ENCODE measurements around the gene SLC25A53. TPM values are rescaled to one million over a fixed set of nuclear protein-coding genes. Genes with fewer than 3 reads are reported as not detected.

SLC25A53 gene
- total and polyA plus RNA-seq, 10 of the 15 experiments (the other 5 are each of a cell fraction or from before 2014, with no cell fraction given): 4.1 to 11.4 (median 7.6) TPM

DNA sequence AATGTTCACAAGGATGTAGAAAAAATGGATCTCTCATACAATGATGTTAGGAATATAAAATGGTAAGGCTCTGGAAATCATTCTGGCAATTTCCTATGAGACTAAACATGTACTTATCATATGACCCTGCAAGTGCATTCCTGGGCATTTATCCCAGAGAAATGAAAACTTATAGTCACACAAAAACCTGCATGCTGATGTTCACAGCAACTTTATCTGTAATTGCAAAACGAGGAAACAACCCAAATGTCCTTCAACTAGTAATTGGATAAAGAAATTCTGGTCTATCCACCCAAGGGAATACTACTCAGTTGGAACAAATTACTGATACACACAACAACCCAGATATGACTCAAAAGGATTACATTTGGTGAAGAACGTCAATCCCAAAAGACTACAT, 30.0 kb downstream of the SLC25A53 start:
- FAIRE-seq: no peak
- in situ Hi-C loops (cut with MboI) (no loop called here), intact Hi-C loops (cut with micrococcal nuclease; ENCODE audit: unreplicated experiment) (no loop called here)
- DNase-seq (ENCODE audit: low read depth, low spot score): no peak
- WGBS (ENCODE audit: insufficient coverage, insufficient replicate concordance, low lambda C conversion rate, missing lambda C conversion rate): 14% methylated on average over 2 of the region's 2 CpGs
- no peak overlapping the region for H3K9ac ChIP-seq (ENCODE audit: control insufficient read depth, insufficient read depth, low read length)
- no peak for TF ChIP-seq YBX1 (IDR thresholded peaks at IDR 0.05)
- no peak for TF ChIP-seq SMAD5 (IDR thresholded peaks at IDR 0.05; ENCODE audit: low read depth)
- TF ChIP-seq SKIL (IDR thresholded peaks at IDR 0.05; ENCODE audit: low read depth, poor library complexity, severe bottlenecking): no peak
- no peak for TF ChIP-seq POLR2AphosphoS2 (IDR thresholded peaks at IDR 0.05; ENCODE audit: low read depth, low read length)
- BruUV-seq (replicated peaks): no TSS peak
- SMC1A ChIA-PET (ENCODE audit: uncharacterized antibody, unreplicated experiment): no interaction called here
- H3K36me3 ChIP-seq (ENCODE audit: control insufficient read depth in 2 of 2, insufficient read depth in 2 of 2, low read length in 1 of 2): no peaks in the 10 kb centered on the region
- no peak overlapping the region for H3K27ac ChIP-seq (ENCODE audit: control insufficient read depth, insufficient read depth)
- CTCF ChIA-PET: no interaction called here
- no peaks in the 10 kb centered on the region for H3K9me3 ChIP-seq (replicated peaks; ENCODE audit: control insufficient read depth, insufficient read depth, low read length)
- H4K20me1 ChIP-seq (ENCODE audit: control insufficient read depth, insufficient read depth): no peaks in the 10 kb centered on the region
- no peak overlapping the region for H2AFZ ChIP-seq (ENCODE audit: control insufficient read depth, low read depth, low read length)
- no peak for ATAC-seq
- RAD21 ChIA-PET (ENCODE audit: unreplicated experiment): no interaction called here
- H3K27me3 ChIP-seq (replicated peaks in 1 of 2; ENCODE audit: control insufficient read depth in 2 of 2, insufficient read depth in 2 of 2, low read length in 1 of 2): no peaks in the 10 kb centered on the region
- H3K79me2 ChIP-seq (ENCODE audit: control insufficient read depth, insufficient read depth, low read length): no peaks in the 10 kb centered on the region
- no peaks in the 10 kb centered on the region for H3K4me1 ChIP-seq (ENCODE audit: control insufficient read depth, insufficient read depth, low read length)
- POLR2A ChIA-PET: no interaction called here
- H3K4me3 ChIP-seq: no peak overlapping the region
- H3K4me2 ChIP-seq (ENCODE audit: control insufficient read depth, insufficient read depth): no peak overlapping the region

DNA sequence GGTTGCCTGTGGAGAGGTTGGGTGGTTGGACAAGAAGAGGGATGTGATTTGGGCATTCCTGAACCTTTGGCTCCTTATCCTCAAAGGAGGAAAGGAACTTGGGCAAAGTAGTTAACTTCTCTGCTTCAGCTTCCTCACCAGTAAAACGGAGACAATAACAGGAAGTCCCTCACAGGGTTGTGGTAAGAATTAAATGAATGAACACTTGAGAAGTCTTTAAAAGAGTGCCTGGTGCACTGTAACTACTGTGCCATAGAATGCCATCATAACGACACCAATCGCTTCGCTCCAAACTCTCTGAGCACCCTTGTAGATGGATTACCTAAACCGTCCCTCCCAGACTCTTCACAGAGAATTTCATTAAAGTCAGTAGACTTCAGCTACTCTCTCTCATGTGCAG, 34.0 kb downstream of the SLC25A53 start:
- no peak for DNase-seq (ENCODE audit: low read depth, low spot score)
- H3K27me3 ChIP-seq (replicated peaks in 1 of 2; ENCODE audit: control insufficient read depth in 2 of 2, insufficient read depth in 2 of 2, low read length in 1 of 2): no peaks in the 10 kb centered on the region
- CTCF ChIA-PET: interaction anchor here (0.7 to 1.9 kb wide), 4 partner anchors 9 to 303 kb away, joined by 3 to 7 read pairs (median 3); no protein-coding TSS in a partner anchor
- no peaks in the 10 kb centered on the region for H3K4me1 ChIP-seq (ENCODE audit: control insufficient read depth, insufficient read depth, low read length)
- H3K4me2 ChIP-seq (ENCODE audit: control insufficient read depth, insufficient read depth): no peak overlapping the region
- no peaks in the 10 kb centered on the region for H3K36me3 ChIP-seq (ENCODE audit: control insufficient read depth in 2 of 2, insufficient read depth in 2 of 2, low read length in 1 of 2)
- H3K9ac ChIP-seq (ENCODE audit: control insufficient read depth, insufficient read depth, low read length): no peak overlapping the region
- no peak overlapping the region for H3K27ac ChIP-seq (ENCODE audit: control insufficient read depth, insufficient read depth)
- no peak for ATAC-seq
- H3K79me2 ChIP-seq (ENCODE audit: control insufficient read depth, insufficient read depth, low read length): no peaks in the 10 kb centered on the region
- SMC1A ChIA-PET (ENCODE audit: uncharacterized antibody, unreplicated experiment): no interaction called here
- no peaks in the 10 kb centered on the region for H3K9me3 ChIP-seq (replicated peaks; ENCODE audit: control insufficient read depth, insufficient read depth, low read length)
- BruUV-seq (replicated peaks): no TSS peak
- in situ Hi-C loops (cut with MboI) (no loop called here), intact Hi-C loops (cut with micrococcal nuclease; ENCODE audit: unreplicated experiment) (no loop called here)
- POLR2A ChIA-PET: no interaction called here
- TF ChIP-seq TBL1XR1 (IDR thresholded peaks at IDR 0.05; ENCODE audit: low read depth, low read length) (no peak), SPI1 (IDR thresholded peaks at IDR 0.05; ENCODE audit: borderline replicate concordance, insufficient read depth, low read depth, low read length) (peak; percentile 15; the same call in 1 of the 2 replicates), KDM1A (IDR thresholded peaks at IDR 0.05; ENCODE audit: borderline replicate concordance) (no peak)
- FAIRE-seq: no peak
- no peak overlapping the region for H3K4me3 ChIP-seq
- no peaks in the 10 kb centered on the region for H4K20me1 ChIP-seq (ENCODE audit: control insufficient read depth, insufficient read depth)
- RAD21 ChIA-PET (ENCODE audit: unreplicated experiment): interaction anchor here (1.0 kb wide), 1 partner anchor 9 kb away, joined by 3 read pairs; no protein-coding TSS in a partner anchor
- H2AFZ ChIP-seq (ENCODE audit: control insufficient read depth, low read depth, low read length): no peak overlapping the region
- WGBS (ENCODE audit: insufficient coverage, insufficient replicate concordance, low lambda C conversion rate, missing lambda C conversion rate): 31% methylated on average over 5 of the region's 5 CpGs

Measured in GM12878 (cell line).